LHCN-M2 (cell line): Measurements from ENCODE around the gene SCYGR5. TPM values are rescaled to one million over a fixed set of nuclear protein-coding genes. Genes with fewer than 3 reads are reported as not detected.
"Not testable (repeated sequence)": the region's sequence is repeated elsewhere in the genome, so short reads cannot be mapped to it uniquely, and the experiment has no call there.

ENCODE experiments used
- DNase-seq: peaks from one replicate; pipeline ENCODE4 v3.0.0-alpha.2; 2012; ENCODE audit warnings: low read depth
- polyA plus RNA-seq: library from polyadenylated mRNA; unstranded; fragments of >200 nt; gene quantifications from one replicate; pipeline ENCODE4 v1.2.1, GENCODE V29; 2012; ENCODE audit warnings: missing spikeins
- total RNA-seq: library from RNA; depleted of rRNA; stranded (reverse); fragments of >200 nt; gene quantifications from 2 replicates; pipeline ENCODE4 v1.2.3, GENCODE V29; 2014; rRNA removed

Gene SCYGR5
- total RNA-seq, result not detected in 2 replicates
- polyA plus RNA-seq, result not detected

- DNase-seq, result not testable (repeated sequence)
Observed at GRCh38 chr2:227666631-227667170, at the start of gene SCYGR5. SCYGR5 (plus strand) TSS chr2:227666804; CDS start chr2:227666804, 0 bp downstream.

- DNase-seq, result peak; percentile 56
Observed at GRCh38 chr2:227617316-227618230, 49.0 kb upstream of the SCYGR5 start, which contains the start of gene SCYGR4. SCYGR4 (plus strand) TSS chr2:227617498; CDS start chr2:227617498, 0 bp downstream.

GRCh38 chr2:227623226-227623625 lies 43.4 kb upstream of the SCYGR5 start:
- DNase-seq, result peak; percentile 41

- no peak for DNase-seq
Observed at GRCh38 chr2:227625420-227625819, 41.2 kb upstream of the SCYGR5 start.

GRCh38 chr2:227626580-227627151 lies 39.9 kb upstream of the SCYGR5 start:
- DNase-seq, result no peak

GRCh38 chr2:227627769-227628168 lies 38.8 kb upstream of the SCYGR5 start:
- no peak for DNase-seq

GRCh38 chr2:227629435-227629834 lies 37.2 kb upstream of the SCYGR5 start:
- no peak for DNase-seq

GRCh38 chr2:227630322-227630721 lies 36.3 kb upstream of the SCYGR5 start:
- DNase-seq, result no peak

GRCh38 chr2:227632827-227633226 lies 33.8 kb upstream of the SCYGR5 start:
- no peak for DNase-seq

- DNase-seq, result no peak
Observed at GRCh38 chr2:227634201-227634600, 32.4 kb upstream of the SCYGR5 start.

GRCh38 chr2:227642656-227643055 lies 23.9 kb upstream of the SCYGR5 start:
- DNase-seq, result no peak

GRCh38 chr2:227643990-227644551 lies 22.5 kb upstream of the SCYGR5 start:
- no peak for DNase-seq

- DNase-seq, result peak; percentile 46
Observed at GRCh38 chr2:227653419-227653818, 13.2 kb upstream of the SCYGR5 start.

GRCh38 chr2:227654426-227654825 lies 12.2 kb upstream of the SCYGR5 start:
- no peak for DNase-seq

GRCh38 chr2:227655454-227655853 lies 11.2 kb upstream of the SCYGR5 start:
- peak; percentile 88 for DNase-seq

- DNase-seq, result no peak
Observed at GRCh38 chr2:227657199-227657845, 9.3 kb upstream of the SCYGR5 start.

GRCh38 chr2:227661025-227661649 lies 5.5 kb upstream of the SCYGR5 start:
- no peak for DNase-seq

- no peak for DNase-seq
Observed at GRCh38 chr2:227661827-227662226, 4.8 kb upstream of the SCYGR5 start.

GRCh38 chr2:227665189-227665940 lies 1.2 kb upstream of the SCYGR5 start:
- DNase-seq, result no peak

GRCh38 chr2:227671170-227671905 lies 4.7 kb downstream of the SCYGR5 start:
- DNase-seq, result no peak
